Stimulated activated CD8-positive, alpha-beta memory T cell treated with anti-CD3 and anti-CD28 coated beads, Interleukin-7, amount 100 ng/mL, for 24 hours (primary cell): ENCODE data around the gene NPIPA5.
"Not testable (repeated sequence)": the region's sequence is repeated elsewhere in the genome, so short reads cannot be mapped to it uniquely, and the experiment has no call there.

ENCODE experiments used
- DNase-seq: peaks from one replicate; pipeline ENCODE4 v3.0.0-alpha.2; 2020; ENCODE audit warnings: low read depth

The NPIPA5 gene

DNA sequence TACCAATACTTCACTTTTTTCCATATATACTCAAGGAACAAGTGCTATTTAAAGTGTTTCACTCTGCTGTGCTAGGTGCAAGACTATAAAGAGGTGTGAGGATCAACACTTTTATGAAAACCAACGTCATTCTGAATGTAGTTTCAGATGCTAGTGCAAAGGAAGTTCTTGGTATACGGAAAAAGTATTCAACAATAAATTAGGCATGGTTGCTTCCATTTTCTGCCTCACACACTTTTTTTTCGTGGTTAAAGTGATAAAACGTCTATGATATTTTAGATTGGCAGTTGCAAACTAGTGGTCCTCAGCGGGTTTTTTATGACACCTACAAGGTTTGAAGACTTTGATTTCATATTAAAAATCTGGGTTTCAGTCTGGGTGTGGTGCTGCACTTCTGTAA lies 11.8 kb upstream of the NPIPA5 start:
- DNase-seq = not testable (repeated sequence)

DNA sequence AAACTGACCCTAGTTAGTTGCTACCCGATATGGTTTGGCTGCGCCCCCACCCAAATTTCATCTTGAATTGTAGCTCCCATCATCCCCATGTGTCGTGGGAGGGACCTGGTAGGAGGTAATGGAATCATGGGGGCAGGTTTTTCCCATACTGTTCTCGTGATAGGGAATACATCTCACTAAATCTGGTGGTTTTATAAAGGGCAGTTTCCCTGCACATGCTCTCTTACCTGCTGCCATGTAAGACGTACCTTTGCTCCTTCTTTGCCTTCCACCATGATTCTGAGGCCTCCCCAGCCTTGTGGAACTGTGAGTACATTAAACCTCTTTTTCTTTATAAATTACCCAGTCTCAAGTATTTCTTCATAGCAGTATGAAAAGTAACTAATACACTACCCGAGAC lies 10.0 kb upstream of the NPIPA5 start:
- DNase-seq = not testable (repeated sequence)

DNA sequence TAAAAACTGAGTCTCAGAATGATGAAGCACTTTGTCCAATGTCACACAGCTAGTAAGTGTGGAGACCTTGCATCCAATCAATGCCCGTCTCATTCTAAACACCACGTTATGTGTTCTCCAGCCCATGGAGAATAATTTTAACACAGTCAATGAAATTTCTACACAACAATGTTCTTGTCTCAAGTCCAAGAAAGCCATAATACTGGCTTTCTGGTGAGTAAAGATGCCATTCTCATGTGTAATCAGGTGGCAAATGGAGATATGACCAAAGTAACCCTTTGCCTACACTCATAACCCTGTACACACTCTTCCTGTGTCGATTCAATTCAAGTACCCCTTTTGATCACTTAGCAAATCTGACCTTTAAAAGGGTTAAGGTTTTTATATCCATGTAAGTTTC lies 4.7 kb upstream of the NPIPA5 start:
- not testable (repeated sequence) for DNase-seq

DNA sequence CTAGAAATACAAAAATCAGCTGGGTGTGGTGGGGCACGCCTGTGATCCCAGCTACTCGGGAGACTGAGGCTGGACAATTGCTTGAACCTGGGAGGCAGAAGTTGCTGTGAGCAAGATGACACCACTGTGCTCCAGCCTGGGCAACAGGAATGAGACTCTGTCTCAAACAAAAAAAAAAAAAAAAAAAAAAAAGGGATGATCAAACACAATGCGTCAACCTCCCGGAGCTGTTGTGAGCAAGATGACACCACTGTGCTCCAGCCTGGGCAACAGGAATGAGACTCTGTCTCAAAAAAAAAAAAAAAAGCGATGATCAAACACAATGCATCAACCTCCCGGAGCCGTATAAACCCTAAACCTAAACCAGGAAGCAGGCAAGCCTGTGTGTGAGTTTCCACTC lies 20.6 kb downstream of the NPIPA5 start:
- DNase-seq = not testable (repeated sequence)

DNA sequence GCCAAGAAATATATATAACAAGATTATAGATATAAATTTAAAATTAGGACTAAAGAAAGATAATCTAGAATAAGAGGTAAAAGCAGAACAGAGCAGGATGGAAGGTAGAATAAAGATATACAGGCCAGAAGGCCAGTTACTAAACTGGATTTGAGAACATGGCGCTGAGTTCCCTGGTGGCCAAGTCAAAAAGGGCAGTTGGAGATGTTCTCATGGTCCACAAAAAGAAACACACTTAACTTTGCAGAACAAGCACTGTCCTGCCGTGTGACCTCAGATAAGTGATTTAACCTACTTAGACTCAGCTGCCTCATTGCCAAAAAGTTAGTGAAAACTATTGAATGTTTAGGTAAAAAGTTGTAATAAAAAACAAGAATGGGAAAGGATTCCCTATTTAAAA lies 23.2 kb downstream of the NPIPA5 start:
- not testable (repeated sequence) for DNase-seq

DNA sequence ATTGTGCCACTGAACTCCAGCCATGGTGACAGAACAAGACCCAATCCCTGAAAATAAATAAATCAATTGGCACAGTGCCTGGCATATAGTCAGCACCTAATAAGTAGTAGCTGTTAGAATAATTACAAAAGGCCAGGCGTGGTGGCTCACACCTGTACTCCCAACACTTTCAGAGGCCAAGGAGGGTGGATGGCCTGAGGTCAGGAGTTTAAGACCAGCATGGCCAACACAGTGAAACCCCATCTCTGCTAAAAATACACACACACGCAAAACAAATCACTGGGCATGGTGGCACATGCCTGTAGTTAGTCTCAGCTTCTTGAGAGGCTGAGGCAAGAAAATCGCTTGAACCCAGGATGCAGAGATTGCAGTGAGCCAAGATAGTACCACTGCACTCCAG lies 25.2 kb downstream of the NPIPA5 start:
- DNase-seq = not testable (repeated sequence)

DNA sequence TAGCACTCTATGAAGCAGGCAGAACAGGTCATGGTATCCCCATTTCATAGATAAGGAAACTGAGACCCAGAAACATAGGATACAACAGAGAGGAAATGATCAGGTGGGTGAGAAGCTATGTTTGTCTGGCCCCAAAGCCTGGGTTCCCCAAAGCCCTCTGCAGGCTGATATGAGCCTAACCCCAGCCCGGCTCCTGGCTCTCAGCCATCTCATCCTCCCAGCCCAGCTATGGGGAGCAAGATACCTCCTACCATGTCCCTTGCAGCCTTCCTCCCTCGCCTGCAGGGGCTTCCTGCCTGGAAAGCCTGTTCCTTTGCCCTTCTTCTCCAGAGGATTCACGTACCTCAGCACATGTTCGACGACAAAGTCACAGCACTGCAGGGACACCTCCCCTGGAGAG lies 26.3 kb downstream of the NPIPA5 start:
- not testable (repeated sequence) for DNase-seq

DNA sequence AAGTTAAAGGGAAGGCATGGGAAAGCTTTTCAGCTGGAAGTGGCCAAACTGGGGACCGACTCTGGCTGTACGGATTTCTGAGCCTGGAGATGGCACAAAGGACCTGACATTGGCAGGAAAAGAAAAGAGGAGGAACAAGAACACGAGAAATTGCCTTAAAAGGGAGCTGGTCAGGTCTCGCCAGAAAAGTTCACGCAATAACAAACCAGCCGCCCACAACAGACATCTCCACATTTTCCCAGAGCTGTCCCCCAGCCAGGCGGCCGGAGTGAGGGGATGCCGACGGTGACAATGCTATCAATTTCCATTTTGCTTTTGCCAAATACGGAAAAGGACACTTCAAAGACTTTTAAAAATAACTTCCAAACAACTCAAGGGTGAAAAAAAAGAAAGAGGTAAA lies 26.8 kb downstream of the NPIPA5 start:
- DNase-seq = not testable (repeated sequence)

DNA sequence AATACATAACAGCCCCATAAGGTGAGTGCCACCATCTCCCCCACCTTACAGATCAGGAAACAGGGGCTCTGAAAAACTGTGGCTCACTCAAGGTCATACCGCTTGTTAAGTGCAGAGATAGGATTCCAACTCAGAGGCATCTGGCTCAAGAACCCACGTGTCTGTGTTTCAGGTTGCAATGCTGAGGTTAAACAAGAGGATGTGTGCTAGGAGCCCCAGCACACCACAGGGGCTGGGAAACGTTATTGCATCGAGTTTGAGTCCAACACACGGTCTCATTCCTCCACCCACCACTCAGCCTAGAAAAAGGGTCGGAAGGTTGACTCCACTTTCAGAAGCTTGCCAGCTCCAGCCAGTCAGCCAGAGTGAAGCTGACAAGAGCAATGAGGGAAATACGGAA lies 29.4 kb downstream of the NPIPA5 start:
- DNase-seq = not testable (repeated sequence)

DNA sequence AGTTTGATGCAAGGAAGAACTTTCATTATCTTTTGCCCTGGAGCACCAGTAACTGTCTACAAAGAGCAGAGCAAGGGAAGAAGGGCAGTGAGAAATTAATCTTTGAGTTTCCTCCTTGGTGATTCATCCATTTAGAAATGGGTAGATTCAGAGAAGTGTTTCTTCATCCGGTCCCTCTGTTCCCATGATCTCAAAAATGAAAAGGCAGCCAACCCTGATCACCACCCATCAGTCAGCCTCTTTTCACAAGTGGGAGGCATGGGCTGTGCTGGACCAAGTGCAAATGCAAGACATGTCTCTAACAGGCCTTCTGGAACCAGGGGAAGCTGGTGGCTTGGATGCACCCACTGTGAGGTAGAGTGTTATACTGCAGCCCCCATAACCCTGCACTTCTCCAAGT lies 35.8 kb downstream of the NPIPA5 start:
- not testable (repeated sequence) for DNase-seq

DNA sequence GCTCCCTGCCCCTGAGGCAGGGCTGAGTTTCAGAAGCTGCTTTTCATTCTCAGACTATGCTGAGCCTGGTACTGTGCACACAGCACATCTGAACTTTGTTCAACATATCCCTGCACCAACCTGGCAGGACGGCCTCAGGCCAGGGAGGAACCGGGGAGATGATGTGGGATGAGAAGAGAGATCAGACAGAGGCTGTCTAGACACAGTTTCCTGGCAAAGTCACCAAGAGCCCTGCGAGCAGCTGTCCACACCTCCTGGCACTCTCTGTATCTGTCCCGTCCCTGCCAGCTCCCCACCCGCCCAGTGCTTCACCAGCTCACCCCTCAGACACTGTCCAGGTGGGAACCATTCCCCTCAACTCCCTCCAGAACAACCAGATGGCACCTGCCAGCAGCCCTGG lies 39.1 kb downstream of the NPIPA5 start:
- DNase-seq = not testable (repeated sequence)

DNA sequence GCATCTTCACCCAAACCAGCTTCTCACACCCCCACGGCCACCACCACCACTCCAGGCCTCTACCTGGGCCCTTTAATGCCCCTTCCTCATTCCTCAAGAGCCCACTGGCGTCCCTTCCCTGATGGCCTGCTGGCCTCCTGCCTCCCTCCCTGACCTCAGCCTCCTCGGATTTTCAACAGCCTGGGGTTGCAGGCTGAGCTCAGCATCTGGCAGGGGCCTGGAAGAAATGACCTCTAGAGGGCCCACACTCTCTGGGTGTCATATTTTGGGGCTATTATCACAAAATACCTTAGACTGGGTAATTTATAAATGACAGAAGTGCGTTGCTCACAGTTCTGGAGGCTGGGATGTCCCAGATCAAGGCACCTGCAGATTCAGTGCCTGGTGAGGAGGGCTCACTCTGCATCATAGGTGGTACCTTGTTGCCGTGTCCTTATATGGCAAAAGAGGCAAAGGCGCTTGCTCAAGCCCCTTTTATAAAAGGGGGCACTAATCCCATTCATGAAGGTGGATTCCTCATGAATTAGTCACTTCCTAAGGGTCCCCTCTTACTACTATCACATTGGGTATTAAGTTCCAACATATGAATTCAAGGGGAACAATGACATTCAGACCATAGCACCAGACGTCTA lies 40.0 kb downstream of the NPIPA5 start:
- not testable (repeated sequence) for DNase-seq

DNA sequence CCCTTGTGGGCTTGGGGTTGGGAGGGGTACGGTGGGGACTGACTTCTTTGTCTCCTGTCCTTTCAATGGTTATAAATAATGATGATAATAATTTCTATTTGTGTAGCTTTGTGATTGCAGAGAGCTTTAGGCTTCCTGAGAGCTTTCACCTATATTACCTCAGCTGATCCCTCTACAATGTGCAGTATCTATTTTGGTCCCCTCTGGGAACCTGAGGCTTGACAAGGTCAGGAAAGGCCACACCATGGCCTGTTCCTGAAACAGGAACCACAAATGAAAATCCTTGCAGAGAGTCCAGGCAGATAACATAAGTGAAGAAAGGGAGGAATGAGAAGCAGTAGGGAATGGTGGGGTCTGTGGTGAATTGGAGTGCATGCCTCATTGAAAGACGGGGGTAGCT lies 42.5 kb downstream of the NPIPA5 start:
- not testable (repeated sequence) for DNase-seq

DNA sequence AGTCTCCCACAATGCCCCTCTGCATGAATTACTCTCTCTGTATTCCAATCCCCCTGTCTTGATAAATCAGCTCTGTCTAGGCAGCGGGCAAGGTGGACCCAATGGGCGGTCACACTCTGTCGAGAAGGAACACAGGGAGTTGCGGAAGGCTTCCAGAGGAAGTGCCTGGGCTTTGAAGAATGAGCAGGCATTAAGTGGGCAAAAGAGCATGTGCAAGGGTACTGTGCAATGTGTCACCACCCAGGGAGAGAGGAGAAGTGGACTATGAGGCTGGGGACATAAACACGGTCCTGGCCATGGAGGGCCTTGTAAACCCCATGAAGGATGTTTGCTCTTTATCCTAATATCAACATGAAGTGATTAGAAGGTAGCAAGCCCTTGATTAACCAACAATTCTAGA lies 44.1 kb downstream of the NPIPA5 start:
- not testable (repeated sequence) for DNase-seq

DNA sequence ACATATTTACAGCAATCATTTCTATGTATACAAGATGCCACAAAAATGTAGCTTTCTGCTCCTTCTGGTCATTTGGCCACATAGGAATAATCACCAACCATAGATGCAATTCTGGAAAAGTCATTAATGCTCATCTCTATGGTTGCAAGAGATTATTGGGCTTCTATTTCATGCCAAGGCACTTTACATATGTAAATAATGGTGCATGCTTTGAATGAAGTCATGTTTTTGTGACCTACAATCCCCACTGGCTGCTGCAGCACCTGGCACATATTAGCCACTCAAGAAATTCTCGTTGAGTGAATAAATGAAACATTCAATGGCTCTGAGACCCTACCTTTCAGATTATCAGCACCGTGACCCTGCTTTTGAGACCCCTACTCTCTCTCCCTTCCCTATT lies 47.1 kb downstream of the NPIPA5 start:
- not testable (repeated sequence) for DNase-seq

DNA sequence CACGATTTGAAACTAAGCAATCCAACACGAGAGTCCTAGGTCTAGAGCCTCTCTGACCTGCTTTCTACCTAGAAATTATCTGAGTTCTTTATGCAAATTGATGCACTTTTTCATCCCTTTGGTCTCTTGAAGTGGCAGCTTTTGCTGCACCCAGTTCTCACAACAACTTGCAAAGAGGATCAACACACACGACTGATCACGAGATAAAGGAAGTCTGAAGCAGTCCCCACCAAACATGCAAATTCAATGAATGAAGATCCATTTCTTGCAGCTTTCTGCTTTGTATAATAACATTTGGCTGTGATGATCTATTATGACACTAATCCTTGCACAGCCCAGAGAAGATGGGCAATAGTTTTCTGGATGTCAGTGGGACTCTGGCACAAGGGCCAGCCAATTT lies 53.1 kb downstream of the NPIPA5 start:
- DNase-seq = not testable (repeated sequence)

DNA sequence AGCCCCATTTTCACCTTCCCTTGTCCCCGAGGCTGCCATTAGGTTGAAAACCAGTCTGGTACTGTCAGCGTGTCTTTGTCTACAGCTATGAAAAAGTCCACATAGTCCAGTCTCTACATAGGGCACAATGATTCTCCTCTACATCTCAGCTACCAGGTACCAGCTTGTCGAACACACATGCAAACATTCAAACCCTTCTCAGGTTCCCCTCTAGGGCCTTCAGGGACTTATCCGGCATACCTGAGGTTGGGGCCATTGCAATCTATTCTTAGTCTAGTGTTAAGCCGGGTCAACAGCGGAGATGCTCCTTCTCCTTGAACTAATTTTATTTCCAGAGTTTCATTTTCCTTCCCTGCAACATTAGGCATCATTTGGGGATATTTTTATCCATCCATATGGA lies 54.7 kb downstream of the NPIPA5 start:
- DNase-seq = not testable (repeated sequence)

DNA sequence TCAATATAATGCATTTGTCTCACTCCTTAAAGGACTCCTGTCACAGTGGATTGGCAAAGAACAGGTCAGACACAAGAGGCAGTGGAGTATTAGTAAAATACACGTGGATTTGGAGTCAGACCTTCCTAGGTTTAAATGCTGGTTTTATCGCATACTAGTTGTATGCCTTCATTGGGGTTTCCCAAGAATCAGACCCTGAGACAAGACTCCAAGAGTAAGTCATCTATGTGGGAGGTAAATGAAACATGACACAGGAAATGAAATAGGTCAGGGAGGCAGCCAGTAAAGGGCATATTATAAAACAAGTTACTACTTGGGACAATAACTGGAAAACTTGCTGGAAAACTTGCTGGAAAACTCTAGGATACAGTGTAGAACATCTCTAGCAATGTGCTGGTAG lies 56.9 kb downstream of the NPIPA5 start:
- DNase-seq = not testable (repeated sequence)

DNA sequence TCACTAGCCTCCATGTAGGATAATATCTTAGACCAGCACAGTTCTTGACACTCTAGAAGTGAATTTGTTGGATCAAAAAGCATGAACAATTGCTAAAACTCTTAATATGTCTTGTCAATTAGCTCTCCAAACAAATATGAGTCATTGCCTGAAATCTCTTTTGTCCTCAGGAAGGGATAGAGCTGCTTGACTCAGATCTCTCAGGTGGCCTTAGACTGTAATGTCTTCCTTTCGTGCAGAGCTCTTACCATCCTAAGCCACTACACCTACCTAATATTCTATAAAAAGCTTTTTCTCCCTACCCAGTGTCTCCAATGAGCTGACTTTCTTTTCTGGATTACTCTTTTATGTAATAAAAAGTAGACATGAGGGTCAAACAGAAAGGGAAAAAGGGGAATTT lies 63.5 kb downstream of the NPIPA5 start:
- DNase-seq = not testable (repeated sequence)
